NK-92 treated with Interleukin-12 subunit alpha and Interleukin-12 subunit beta, amount 100 ng/mL, for 24 hours (cell line): ENCODE measurements around the gene DVL2.
"Not testable (repeated sequence)": the region's sequence is repeated elsewhere in the genome, so short reads cannot be mapped to it uniquely, and the experiment has no call there.

Source experiments
- DNase-seq: peaks from one replicate; lab custom pipeline; 2025; lab: John Stamatoyannopoulos, UW

Gene DVL2

DNA sequence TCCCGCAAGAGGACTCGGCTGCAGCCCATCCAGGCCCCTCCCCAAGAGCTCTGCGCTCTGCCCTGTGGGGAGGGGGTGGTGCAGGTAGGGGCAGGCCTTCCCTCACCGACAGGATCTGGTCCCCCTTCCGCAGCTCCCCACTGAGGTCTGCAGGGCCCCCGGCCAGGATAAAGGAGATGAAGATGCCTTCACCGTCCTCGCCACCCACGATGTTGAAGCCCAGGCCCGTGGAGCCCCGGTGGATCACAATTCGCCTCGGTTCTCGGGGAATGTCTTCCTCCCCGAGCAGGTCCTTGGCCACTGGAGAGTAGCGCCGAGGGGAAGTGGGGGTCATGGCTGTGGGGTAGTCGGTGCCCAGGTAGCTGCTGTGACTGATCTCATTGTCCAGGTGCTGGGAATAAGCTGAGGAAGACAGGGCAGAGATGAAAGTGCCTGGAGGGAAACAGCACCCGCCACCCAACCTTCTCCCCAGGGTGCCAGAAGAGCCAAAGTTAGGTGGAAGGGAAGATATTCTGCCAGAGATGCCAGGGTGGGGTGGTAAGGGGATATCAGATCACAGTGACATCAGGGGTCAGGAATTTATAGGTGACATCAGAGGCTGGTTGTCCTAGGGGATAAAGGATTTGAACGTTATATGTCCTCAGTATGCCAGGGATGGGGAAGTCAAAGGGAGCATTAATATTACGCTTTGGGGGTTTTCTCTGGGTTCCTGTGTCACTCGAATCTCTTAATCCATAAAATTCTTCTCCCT is 37.5 kb downstream of the DVL2 start:
- no peak for DNase-seq

DNA sequence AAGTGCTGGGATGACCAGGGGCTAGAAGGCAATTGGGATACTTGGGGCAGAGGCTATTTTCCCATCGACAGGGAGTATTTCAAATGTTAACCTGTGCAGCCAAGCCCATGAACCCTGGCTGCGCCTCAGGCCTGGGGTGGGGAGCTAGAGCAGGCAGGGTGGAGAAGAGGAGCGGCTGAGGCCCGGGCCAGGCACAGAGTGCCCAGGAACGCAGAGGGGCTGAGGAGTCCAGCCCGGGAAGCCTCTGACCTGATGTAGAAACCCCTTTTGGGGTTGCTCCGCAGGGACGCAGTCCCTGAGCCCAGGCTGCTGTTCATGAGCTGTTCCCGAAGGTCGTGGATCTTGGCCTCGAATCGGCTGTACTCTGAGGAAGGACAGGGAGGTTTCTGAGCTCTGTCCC is 38.3 kb downstream of the DVL2 start:
- no peak for DNase-seq

GRCh38 chr17:7192271-7192937 is 41.9 kb downstream of the DVL2 start:
- no peak for DNase-seq

DNA sequence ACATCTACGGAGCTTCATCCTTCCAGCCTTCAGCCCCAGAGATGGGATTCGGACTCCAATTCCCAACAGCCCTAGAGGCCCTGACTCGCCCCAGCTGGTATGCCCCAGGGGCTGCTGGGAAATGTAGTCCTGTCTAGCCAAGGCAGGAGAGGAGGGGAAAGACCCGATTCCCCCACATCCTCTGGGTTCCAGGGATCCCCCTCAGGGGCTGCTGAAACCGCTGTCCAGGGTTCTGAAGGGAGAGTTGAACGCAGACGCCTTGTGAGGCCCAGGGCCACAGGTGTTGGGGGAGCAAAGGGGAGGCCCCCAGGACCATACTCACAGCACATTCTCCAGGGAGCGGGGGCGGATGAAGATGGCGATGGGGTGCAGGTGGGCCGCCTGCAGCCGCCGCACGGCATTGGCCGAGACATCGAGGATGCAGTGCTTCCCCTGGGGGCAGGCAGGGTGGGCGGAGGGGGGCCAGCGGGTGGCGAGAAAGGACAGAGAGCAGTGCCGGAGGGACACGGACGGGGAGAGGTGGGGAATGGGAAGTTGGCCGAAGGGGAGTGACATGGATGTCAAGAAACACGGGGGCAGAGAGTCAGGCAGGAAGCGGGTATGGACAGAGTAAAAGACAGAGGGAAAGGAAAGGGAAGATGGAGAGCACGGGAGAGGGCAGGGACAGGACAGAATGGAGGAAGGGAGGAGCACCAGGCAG is 42.6 kb downstream of the DVL2 start:
- DNase-seq = no peak

GRCh38 chr17:7191069-7191468 is 43.2 kb downstream of the DVL2 start:
- DNase-seq = no peak

- no peak for DNase-seq
These were observed 43.9 kb downstream of the DVL2 start for GRCh38 chr17:7190276-7190917.

DNA sequence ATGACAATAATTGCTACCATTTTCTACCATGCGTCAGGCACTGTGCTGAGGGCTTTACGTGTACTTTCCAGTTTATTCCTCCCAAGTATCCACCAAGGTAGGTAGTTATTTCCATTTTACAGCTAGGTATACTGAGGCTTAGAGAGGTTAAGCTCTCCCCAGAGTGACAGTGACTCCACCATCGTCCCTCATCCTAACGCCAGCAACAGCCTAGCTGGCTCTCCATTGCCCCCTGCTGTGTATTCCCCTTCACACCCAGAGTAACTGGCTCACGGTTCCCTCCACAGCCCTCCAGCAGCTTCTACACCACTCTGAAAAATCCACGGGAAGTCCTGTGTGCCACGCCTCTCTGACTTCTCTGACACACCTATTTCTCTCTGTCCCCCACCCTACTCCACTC is 48.1 kb downstream of the DVL2 start:
- no peak for DNase-seq

DNA sequence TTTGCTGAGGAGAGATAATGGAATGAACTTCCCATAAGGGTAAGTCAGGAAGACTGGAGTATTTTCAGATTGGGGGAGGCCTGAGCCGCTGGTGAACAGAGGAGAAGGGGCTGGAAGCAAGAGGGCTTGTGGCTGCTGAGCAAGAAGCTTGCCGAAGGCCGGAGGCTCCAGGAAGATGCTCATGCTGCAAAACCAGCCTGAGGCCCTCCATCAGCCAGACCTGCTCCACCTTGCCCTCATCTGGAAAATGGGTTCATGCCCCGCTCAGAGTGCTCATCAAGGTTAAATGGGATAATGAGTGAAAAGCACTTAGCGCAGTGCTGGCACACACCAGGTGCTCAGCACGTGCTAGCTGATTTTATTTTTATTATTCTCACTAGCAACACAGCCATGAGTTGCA is 49.7 kb downstream of the DVL2 start:
- no peak for DNase-seq

- DNase-seq = no peak
These were observed 50.2 kb downstream of the DVL2 start for GRCh38 chr17:7184091-7184488.

GRCh38 chr17:7183433-7184090 is 50.8 kb downstream of the DVL2 start:
- no peak for DNase-seq

DNA sequence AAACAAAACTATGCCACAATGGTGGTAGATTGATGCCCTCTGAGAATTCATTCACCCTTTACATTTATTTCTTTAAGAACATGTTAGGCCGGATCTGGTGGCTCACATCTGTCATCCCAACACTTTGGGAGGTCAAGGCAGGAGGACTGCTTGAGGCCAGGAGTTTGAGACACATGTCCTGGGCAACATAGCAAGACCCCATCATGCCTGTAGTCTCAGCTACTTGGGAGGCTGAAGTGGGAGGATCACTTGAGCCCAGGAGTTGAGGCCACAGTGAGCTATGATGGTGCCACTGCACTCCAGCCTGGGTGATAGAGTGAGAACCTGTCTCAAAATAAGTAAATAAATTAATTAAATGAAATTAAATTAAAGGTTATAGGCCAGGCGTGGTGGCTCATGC is 52.2 kb downstream of the DVL2 start:
- DNase-seq = not testable (repeated sequence)

GRCh38 chr17:7179317-7180254 is 54.7 kb downstream of the DVL2 start, which contains the start of gene ASGR1:
ASGR1 (minus strand) TSS chr17:7179370; CDS start chr17:7178563, 807 bp downstream.
- no peak for DNase-seq

DNA sequence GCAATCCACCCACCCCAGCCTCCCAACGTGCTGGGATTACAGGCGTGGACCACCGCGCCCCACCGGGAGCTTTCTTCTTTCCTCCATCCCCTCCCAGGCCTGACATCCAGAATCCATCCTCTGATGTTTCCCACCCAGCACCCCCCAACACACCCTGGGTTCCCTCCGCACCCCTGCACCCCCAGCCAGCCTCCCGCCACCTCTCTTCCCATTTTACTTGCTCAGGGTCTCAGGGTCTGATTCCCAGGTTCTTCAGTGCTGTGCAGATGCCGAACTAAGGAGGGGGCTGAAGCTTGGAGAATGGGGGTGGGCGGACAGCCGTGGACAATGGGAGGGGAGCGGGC is 55.4 kb downstream of the DVL2 start:
- no peak for DNase-seq

GRCh38 chr17:7177954-7178477 is 56.3 kb downstream of the DVL2 start:
- DNase-seq = no peak

GRCh38 chr17:7177191-7177953 is 56.9 kb downstream of the DVL2 start:
- DNase-seq = peak; percentile 18

GRCh38 chr17:7176841-7177190 is 57.5 kb downstream of the DVL2 start:
- DNase-seq = no peak

DNA sequence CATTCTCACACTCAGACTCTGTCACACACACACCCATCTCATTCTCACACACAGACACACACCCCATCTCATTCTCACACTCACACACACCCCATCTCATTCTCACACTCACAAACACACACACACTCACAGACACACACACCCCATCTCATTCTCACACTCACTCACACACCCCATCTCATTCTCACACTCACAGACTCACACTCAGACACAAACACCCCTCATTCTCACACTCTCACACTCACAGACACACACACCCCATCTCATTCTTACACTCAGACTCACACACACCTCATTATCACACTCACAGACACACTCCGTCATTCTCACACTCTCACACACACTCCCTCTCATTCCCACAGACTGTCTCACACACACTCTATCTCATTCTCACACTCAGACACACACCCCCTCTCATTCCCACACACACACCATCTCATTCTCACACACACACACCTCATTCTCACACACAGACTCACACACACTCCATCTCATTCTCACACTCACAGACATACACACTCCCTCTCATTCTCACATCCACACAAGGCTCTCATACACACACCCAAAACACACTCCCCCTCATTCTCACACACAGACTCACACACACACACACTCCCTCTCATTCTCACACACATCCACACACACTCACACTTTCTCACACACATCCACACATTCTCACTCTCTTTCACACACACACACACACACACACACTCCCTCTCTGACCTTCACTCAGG is 58.0 kb downstream of the DVL2 start:
- no peak for DNase-seq
